ENCODE results near the gene BAIAP2. TPM values are rescaled to one million over a fixed set of nuclear protein-coding genes. Genes with fewer than 3 reads are reported as not detected.

Gene BAIAP2
- total RNA-seq, 1 donor from 2014 or later, result 80.3 TPM

- Histone ChIP-seq H3K27me3 (ENCODE audit: control insufficient read depth, insufficient read depth, low read length) (no peaks in the 10 kb centered on the region), H3K36me3 (ENCODE audit: control insufficient read depth, insufficient read depth, low read length) (no peaks in the 10 kb centered on the region), H3K4me3 (ENCODE audit: low read depth, low read length) (no peak overlapping the region)
- TF ChIP-seq CTCF (IDR thresholded peaks at IDR 0.05; ENCODE audit: insufficient read depth, low read length, poor library complexity, severe bottlenecking), result no peak
- no peak for DNase-seq (ENCODE audit: low read depth)
Observed at GRCh38 chr17:81106716-81107115, 71.8 kb downstream of the BAIAP2 start.

- Histone ChIP-seq H3K4me3 (ENCODE audit: low read depth, low read length) (no peak overlapping the region), H3K36me3 (ENCODE audit: control insufficient read depth, insufficient read depth, low read length) (no peaks in the 10 kb centered on the region), H3K27me3 (ENCODE audit: control insufficient read depth, insufficient read depth, low read length) (no peaks in the 10 kb centered on the region)
- TF ChIP-seq CTCF (IDR thresholded peaks at IDR 0.05; ENCODE audit: insufficient read depth, low read length, poor library complexity, severe bottlenecking), result no peak
- no peak for DNase-seq (ENCODE audit: low read depth)
Observed at GRCh38 chr17:81108220-81108619, 73.3 kb downstream of the BAIAP2 start.

- no peaks in the 10 kb centered on the region for H3K36me3 ChIP-seq (ENCODE audit: control insufficient read depth, insufficient read depth, low read length)
- H3K4me3 ChIP-seq (ENCODE audit: low read depth, low read length), result no peak overlapping the region
- no peak for DNase-seq (ENCODE audit: low read depth)
- no peaks in the 10 kb centered on the region for H3K27me3 ChIP-seq (ENCODE audit: control insufficient read depth, insufficient read depth, low read length)
- TF ChIP-seq CTCF (IDR thresholded peaks at IDR 0.05; ENCODE audit: insufficient read depth, low read length, poor library complexity, severe bottlenecking), result no peak
Observed at GRCh38 chr17:81109957-81110356, 75.0 kb downstream of the BAIAP2 start.

- Histone ChIP-seq H3K27me3 (ENCODE audit: control insufficient read depth, insufficient read depth, low read length) (no peaks in the 10 kb centered on the region), H3K36me3 (ENCODE audit: control insufficient read depth, insufficient read depth, low read length) (no peaks in the 10 kb centered on the region), H3K4me3 (ENCODE audit: low read depth, low read length) (no peak overlapping the region)
- no peak for DNase-seq (ENCODE audit: low read depth)
- no peak for TF ChIP-seq CTCF (IDR thresholded peaks at IDR 0.05; ENCODE audit: insufficient read depth, low read length, poor library complexity, severe bottlenecking)
Observed at GRCh38 chr17:81110488-81111040, 75.6 kb downstream of the BAIAP2 start.

GRCh38 chr17:81111066-81111465 is 76.1 kb downstream of the BAIAP2 start:
- H3K4me3 ChIP-seq (ENCODE audit: low read depth, low read length), result no peak overlapping the region
- no peak for TF ChIP-seq CTCF (IDR thresholded peaks at IDR 0.05; ENCODE audit: insufficient read depth, low read length, poor library complexity, severe bottlenecking)
- no peaks in the 10 kb centered on the region for H3K36me3 ChIP-seq (ENCODE audit: control insufficient read depth, insufficient read depth, low read length)
- H3K27me3 ChIP-seq (ENCODE audit: control insufficient read depth, insufficient read depth, low read length), result no peaks in the 10 kb centered on the region
- DNase-seq (ENCODE audit: low read depth), result no peak

GRCh38 chr17:81112450-81112849 is 77.5 kb downstream of the BAIAP2 start:
- TF ChIP-seq CTCF (IDR thresholded peaks at IDR 0.05; ENCODE audit: insufficient read depth, low read length, poor library complexity, severe bottlenecking), result no peak
- no peaks in the 10 kb centered on the region for H3K27me3 ChIP-seq (ENCODE audit: control insufficient read depth, insufficient read depth, low read length)
- H3K4me3 ChIP-seq (ENCODE audit: low read depth, low read length), result no peak overlapping the region
- DNase-seq (ENCODE audit: low read depth), result no peak
- no peaks in the 10 kb centered on the region for H3K36me3 ChIP-seq (ENCODE audit: control insufficient read depth, insufficient read depth, low read length)
